NCI-H345 treated with DMSO at 0.1 percent for 48 hours (cell line): ENCODE data around the gene CNOT4.
A peak's percentile ranks its signal among the peaks of the same experiment; 100 is the strongest.

Experiments used
- DNase-seq: peaks from one replicate; lab custom pipeline; 2025; ENCODE audit not compliant: unreplicated experiment; lab: John Stamatoyannopoulos, UW

CNOT4 gene

GRCh38 chr7:135509839-135510591 lies at the start of gene CNOT4:
CNOT4 (minus strand) TSS chr7:135510102; CDS start chr7:135438331, 71,771 bp downstream.
- peak; percentile 95 for DNase-seq

- no peak for DNase-seq
Observed at GRCh38 chr7:135558881-135559280, 49.0 kb upstream of the CNOT4 start.

- peak; percentile 49 for DNase-seq
Observed at GRCh38 chr7:135558337-135558767, 48.5 kb upstream of the CNOT4 start.

GRCh38 chr7:135557455-135558336 lies 47.8 kb upstream of the CNOT4 start, which contains the start of gene NUP205:
NUP205 (plus strand) TSS chr7:135557917; CDS start chr7:135557945, 28 bp downstream.
- peak; percentile 92 for DNase-seq

GRCh38 chr7:135553346-135553745 lies 43.4 kb upstream of the CNOT4 start:
- DNase-seq, result no peak

- no peak for DNase-seq
Observed at GRCh38 chr7:135552148-135552547, 42.2 kb upstream of the CNOT4 start.

GRCh38 chr7:135550196-135550595 lies 40.3 kb upstream of the CNOT4 start:
- no peak for DNase-seq

- DNase-seq, result no peak
Observed at GRCh38 chr7:135541029-135541428, 31.1 kb upstream of the CNOT4 start.

- no peak for DNase-seq
Observed at GRCh38 chr7:135539629-135540028, 29.7 kb upstream of the CNOT4 start.

GRCh38 chr7:135538376-135538775 lies 28.5 kb upstream of the CNOT4 start:
- DNase-seq, result no peak

- no peak for DNase-seq
Observed at GRCh38 chr7:135537905-135538304, 28.0 kb upstream of the CNOT4 start.

- DNase-seq, result no peak
Observed at GRCh38 chr7:135537453-135537852, 27.6 kb upstream of the CNOT4 start.

- no peak for DNase-seq
Observed at GRCh38 chr7:135536150-135536549, 26.2 kb upstream of the CNOT4 start.

- no peak for DNase-seq
Observed at GRCh38 chr7:135527025-135527424, 17.1 kb upstream of the CNOT4 start.

GRCh38 chr7:135525426-135525825 lies 15.5 kb upstream of the CNOT4 start:
- DNase-seq, result no peak

- no peak for DNase-seq
Observed at GRCh38 chr7:135523146-135523545, 13.2 kb upstream of the CNOT4 start.

GRCh38 chr7:135522509-135522908 lies 12.6 kb upstream of the CNOT4 start:
- DNase-seq, result no peak

- no peak for DNase-seq
Observed at GRCh38 chr7:135519871-135520270, 10.0 kb upstream of the CNOT4 start.

GRCh38 chr7:135519233-135519688 lies 9.4 kb upstream of the CNOT4 start:
- DNase-seq, result no peak

- DNase-seq, result no peak
Observed at GRCh38 chr7:135518748-135519147, 8.8 kb upstream of the CNOT4 start.

GRCh38 chr7:135517060-135517459 lies 7.2 kb upstream of the CNOT4 start:
- no peak for DNase-seq

GRCh38 chr7:135514856-135515255 lies 5.0 kb upstream of the CNOT4 start:
- DNase-seq, result no peak
